ENCODE measurements around the gene ELFN2. TPM values are rescaled to one million over a fixed set of nuclear protein-coding genes. Genes with fewer than 3 reads are reported as not detected.

The ELFN2 gene
- polyA plus RNA-seq, 2 of the 4 experiments (the other 2 are of a cell fraction): 0.94 to 8.1 TPM

DNA sequence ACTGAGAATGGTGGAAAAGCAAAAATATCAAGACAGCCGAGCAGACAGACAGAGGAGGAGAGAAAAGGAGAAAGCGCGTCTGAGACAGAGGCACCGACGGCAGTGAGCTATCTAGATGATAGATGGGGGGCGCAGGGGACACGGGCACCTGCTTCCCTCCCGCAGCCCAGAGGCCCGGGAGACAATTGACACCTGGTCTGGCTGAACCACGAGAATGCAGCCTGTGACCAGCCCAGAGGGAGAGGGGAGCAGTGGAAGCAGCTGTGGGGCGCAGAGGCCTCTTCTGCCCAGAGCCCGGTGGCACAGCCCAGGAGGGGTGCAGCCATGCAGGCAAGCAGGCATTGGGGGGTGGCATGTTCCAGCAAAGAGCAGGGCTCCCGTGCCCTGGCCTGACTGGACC lies 48.2 kb downstream of the ELFN2 start:
- ChIA-PET CTCF (interaction anchor here (0.7 to 1.6 kb wide), 5 partner anchors 49 to 180 kb away, joined by 3 read pairs; no protein-coding TSS in a partner anchor), POLR2A (no interaction called here)
- FAIRE-seq (no peak), DNase-seq (ENCODE audit: low read depth in 1 of 2, low spot score in 1 of 2) (no peak), ATAC-seq (peak; percentile 27 to 30; a peak in 2 of 6 replicates)
- no peak overlapping the region for H3K4me2 ChIP-seq
- H3K4me1 ChIP-seq: peaks cover 15% of the 10 kb centered on the region; the same call in 2 of the 3 replicates
- H3K9me3 ChIP-seq: no peaks in the 10 kb centered on the region
- WGBS (ENCODE audit: missing lambda C conversion rate): 81% methylated on average over 12 of the region's 13 CpGs
- no peak overlapping the region for H3K4me3 ChIP-seq
- TF ChIP-seq FOXS1 (CRISPR knock-in tag; IDR thresholded peaks at IDR 0.05) (no peak), HEYL (CRISPR knock-in tag; IDR thresholded peaks at IDR 0.05) (no peak), RAD21 (conservative IDR thresholded peaks at IDR 0.05 in 1 of 2, IDR thresholded peaks at IDR 0.05 in 1 of 2) (no peak), SREBF2 (IDR thresholded peaks at IDR 0.05) (no peak), CHD2 (IDR thresholded peaks at IDR 0.05; ENCODE audit: low read length, partially characterized antibody) (no peak), RCOR1 (IDR thresholded peaks at IDR 0.05; ENCODE audit: low read depth, low read length) (no peak), GATA3 (IDR thresholded peaks at IDR 0.05; ENCODE audit: borderline replicate concordance) (no peak), POLR2AphosphoS2 (conservative IDR thresholded peaks at IDR 0.05; ENCODE audit: low read length) (no peak), NR3C1 (IDR thresholded peaks at IDR 0.05) (no peak), SMC3 (IDR thresholded peaks at IDR 0.05) (no peak), CHD4 (IDR thresholded peaks at IDR 0.05; ENCODE audit: borderline replicate concordance) (no peak), POLR2A (IDR thresholded peaks at IDR 0.05; ENCODE audit: low read length) (no peak), FOSL2 (IDR thresholded peaks at IDR 0.05) (no peak), FOSL2 (CRISPR knock-in tag; IDR thresholded peaks at IDR 0.05) (no peak), BHLHE40 (IDR thresholded peaks at IDR 0.05; ENCODE audit: low read depth, low read length) (no peak), EHF (CRISPR knock-in tag; IDR thresholded peaks at IDR 0.05) (no peak)
- TF ChIP-seq, protein P1, sequence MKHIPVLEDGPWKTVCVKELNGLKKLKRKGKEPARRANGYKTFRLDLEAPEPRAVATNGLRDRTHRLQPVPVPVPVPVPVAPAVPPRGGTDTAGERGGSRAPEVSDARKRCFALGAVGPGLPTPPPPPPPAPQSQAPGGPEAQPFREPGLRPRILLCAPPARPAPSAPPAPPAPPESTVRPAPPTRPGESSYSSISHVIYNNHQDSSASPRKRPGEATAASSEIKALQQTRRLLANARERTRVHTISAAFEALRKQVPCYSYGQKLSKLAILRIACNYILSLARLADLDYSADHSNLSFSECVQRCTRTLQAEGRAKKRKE (CRISPR knock-in tag; IDR thresholded peaks at IDR 0.05; ENCODE audit: low read depth): no peak
- TF ChIP-seq, protein P2, sequence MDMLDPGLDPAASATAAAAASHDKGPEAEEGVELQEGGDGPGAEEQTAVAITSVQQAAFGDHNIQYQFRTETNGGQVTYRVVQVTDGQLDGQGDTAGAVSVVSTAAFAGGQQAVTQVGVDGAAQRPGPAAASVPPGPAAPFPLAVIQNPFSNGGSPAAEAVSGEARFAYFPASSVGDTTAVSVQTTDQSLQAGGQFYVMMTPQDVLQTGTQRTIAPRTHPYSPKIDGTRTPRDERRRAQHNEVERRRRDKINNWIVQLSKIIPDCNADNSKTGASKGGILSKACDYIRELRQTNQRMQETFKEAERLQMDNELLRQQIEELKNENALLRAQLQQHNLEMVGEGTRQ (IDR thresholded peaks at IDR 0.05): no peak
- TF ChIP-seq, protein P3, sequence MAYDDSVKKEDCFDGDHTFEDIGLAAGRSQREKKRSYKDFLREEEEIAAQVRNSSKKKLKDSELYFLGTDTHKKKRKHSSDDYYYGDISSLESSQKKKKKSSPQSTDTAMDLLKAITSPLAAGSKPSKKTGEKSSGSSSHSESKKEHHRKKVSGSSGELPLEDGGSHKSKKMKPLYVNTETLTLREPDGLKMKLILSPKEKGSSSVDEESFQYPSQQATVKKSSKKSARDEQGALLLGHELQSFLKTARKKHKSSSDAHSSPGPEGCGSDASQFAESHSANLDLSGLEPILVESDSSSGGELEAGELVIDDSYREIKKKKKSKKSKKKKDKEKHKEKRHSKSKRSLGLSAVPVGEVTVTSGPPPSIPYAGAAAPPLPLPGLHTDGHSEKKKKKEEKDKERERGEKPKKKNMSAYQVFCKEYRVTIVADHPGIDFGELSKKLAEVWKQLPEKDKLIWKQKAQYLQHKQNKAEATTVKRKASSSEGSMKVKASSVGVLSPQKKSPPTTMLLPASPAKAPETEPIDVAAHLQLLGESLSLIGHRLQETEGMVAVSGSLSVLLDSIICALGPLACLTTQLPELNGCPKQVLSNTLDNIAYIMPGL (CRISPR knock-in tag; IDR thresholded peaks at IDR 0.05; ENCODE audit: borderline replicate concordance): no peak
- TF ChIP-seq, protein P4, sequence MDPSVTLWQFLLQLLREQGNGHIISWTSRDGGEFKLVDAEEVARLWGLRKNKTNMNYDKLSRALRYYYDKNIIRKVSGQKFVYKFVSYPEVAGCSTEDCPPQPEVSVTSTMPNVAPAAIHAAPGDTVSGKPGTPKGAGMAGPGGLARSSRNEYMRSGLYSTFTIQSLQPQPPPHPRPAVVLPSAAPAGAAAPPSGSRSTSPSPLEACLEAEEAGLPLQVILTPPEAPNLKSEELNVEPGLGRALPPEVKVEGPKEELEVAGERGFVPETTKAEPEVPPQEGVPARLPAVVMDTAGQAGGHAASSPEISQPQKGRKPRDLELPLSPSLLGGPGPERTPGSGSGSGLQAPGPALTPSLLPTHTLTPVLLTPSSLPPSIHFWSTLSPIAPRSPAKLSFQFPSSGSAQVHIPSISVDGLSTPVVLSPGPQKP (IDR thresholded peaks at IDR 0.05; ENCODE audit: low read depth, low read length): no peak
- H3K27ac ChIP-seq: peak overlapping the region in 1 of 2 experiments; percentile 50; a peak in 1 of 6 replicates

DNA sequence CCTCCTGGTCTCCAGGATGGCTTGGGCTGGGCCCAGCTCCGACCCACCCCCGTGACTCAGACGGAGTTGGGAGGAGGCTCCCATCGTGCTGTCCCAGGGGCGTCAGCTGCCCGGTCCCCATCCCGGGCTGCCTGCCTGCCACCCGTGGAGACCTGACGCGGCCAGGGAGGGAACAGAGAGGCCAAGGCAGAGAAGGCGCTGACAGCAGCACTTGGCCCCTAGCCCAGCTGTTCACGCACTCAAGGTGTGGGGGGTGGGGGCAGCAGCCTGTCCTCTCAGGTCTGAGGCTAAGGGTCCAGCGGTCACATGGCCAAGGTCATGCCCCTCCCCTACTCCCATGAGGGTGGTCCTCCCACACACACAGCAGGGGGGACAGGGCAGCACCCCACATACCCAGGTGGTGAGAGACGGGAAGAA lies 48.6 kb downstream of the ELFN2 start:
- WGBS (ENCODE audit: missing lambda C conversion rate): 20% methylated on average over 10 of the region's 14 CpGs
- DNase-seq (ENCODE audit: low read depth in 1 of 2, low spot score in 1 of 2) (peak in 1 of 2 experiments; percentile 10), FAIRE-seq (no peak), ATAC-seq (peak; percentile 47 to 62; a peak in 3 of 6 replicates)
- peaks cover 15% of the 10 kb centered on the region; the same call in 2 of the 3 replicates for H3K4me1 ChIP-seq
- no peaks in the 10 kb centered on the region for H3K9me3 ChIP-seq
- CTCF ChIA-PET: interaction anchor here (0.7 to 1.6 kb wide), 5 partner anchors 50 to 180 kb away, joined by 3 to 7 read pairs (median 3); no protein-coding TSS in a partner anchor
- H3K4me3 ChIP-seq: no peak overlapping the region
- peak overlapping the region in 1 of 2 experiments; percentile 50; a peak in 3 of 6 replicates for H3K27ac ChIP-seq
- POLR2A ChIA-PET: no interaction called here
- peak overlapping the region; percentile 25; the same call in 1 of the 3 replicates for H3K4me2 ChIP-seq
- TF ChIP-seq FOSB (CRISPR knock-in tag; IDR thresholded peaks at IDR 0.05): no peak
- no peak for TF ChIP-seq ZNF302 (CRISPR knock-in tag; IDR thresholded peaks at IDR 0.05)
- no peak for TF ChIP-seq SREBF2 (IDR thresholded peaks at IDR 0.05)
- TF ChIP-seq ESRRA (IDR thresholded peaks at IDR 0.05; ENCODE audit: borderline replicate concordance, low read length): no peak
- TF ChIP-seq, protein P4 (IDR thresholded peaks at IDR 0.05; ENCODE audit: low read depth, low read length): no peak
- TF ChIP-seq RFX5 (IDR thresholded peaks at IDR 0.05): no peak
- no peak for TF ChIP-seq PHF8 (IDR thresholded peaks at IDR 0.05; ENCODE audit: borderline replicate concordance, low read depth)
- TF ChIP-seq EHF (CRISPR knock-in tag; IDR thresholded peaks at IDR 0.05): no peak
- no peak for TF ChIP-seq KDM5A (IDR thresholded peaks at IDR 0.05)
- no peak for TF ChIP-seq TP53 (CRISPR knock-in tag; IDR thresholded peaks at IDR 0.05)
- TF ChIP-seq, protein P5, sequence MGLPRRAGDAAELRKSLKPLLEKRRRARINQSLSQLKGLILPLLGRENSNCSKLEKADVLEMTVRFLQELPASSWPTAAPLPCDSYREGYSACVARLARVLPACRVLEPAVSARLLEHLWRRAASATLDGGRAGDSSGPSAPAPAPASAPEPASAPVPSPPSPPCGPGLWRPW (IDR thresholded peaks at IDR 0.05): no peak
- TF ChIP-seq, protein P2 (IDR thresholded peaks at IDR 0.05): no peak
- TF ChIP-seq, protein P6, sequence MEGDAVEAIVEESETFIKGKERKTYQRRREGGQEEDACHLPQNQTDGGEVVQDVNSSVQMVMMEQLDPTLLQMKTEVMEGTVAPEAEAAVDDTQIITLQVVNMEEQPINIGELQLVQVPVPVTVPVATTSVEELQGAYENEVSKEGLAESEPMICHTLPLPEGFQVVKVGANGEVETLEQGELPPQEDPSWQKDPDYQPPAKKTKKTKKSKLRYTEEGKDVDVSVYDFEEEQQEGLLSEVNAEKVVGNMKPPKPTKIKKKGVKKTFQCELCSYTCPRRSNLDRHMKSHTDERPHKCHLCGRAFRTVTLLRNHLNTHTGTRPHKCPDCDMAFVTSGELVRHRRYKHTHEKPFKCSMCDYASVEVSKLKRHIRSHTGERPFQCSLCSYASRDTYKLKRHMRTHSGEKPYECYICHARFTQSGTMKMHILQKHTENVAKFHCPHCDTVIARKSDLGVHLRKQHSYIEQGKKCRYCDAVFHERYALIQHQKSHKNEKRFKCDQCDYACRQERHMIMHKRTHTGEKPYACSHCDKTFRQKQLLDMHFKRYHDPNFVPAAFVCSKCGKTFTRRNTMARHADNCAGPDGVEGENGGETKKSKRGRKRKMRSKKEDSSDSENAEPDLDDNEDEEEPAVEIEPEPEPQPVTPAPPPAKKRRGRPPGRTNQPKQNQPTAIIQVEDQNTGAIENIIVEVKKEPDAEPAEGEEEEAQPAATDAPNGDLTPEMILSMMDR (IDR thresholded peaks at IDR 0.05): no peak

All from A549 (cell line).